GM18909 (cell line): ENCODE results near the gene CCL26.

Experiments used
- ATAC-seq: cut with Tn5 transposase; IDR thresholded peaks from one replicate; pipeline ENCODE4 v1.9.1; 2021; ENCODE audit warnings: mild to moderate bottlenecking; ENCODE audit not compliant: unreplicated experiment, poor library complexity

CCL26 gene

GRCh38 chr7:75772081-75773077, at the start of gene CCL26:
TSS of gene CCL26 (minus strand) at chr7:75772211. CDS start at chr7:75772176, 35 bp downstream.
- no peak for ATAC-seq

GRCh38 chr7:75820688-75821087, 48.7 kb upstream of the CCL26 start:
- no peak for ATAC-seq

GRCh38 chr7:75819711-75820110, 47.7 kb upstream of the CCL26 start:
- no peak for ATAC-seq

GRCh38 chr7:75818472-75818871, 46.5 kb upstream of the CCL26 start:
- no peak for ATAC-seq

GRCh38 chr7:75817116-75817515, 45.1 kb upstream of the CCL26 start:
- no peak for ATAC-seq

- ATAC-seq: no peak
These were observed 43.5 kb upstream of the CCL26 start for GRCh38 chr7:75815418-75816064.

GRCh38 chr7:75814407-75814947, 42.5 kb upstream of the CCL26 start:
- ATAC-seq: no peak

- ATAC-seq: no peak
These were observed 41.8 kb upstream of the CCL26 start, which contains the start of gene CCL24 for GRCh38 chr7:75813781-75814236. TSS of gene CCL24 (minus strand) at chr7:75813806. CDS start at chr7:75813715, 91 bp downstream.

- no peak for ATAC-seq
These were observed 41.1 kb upstream of the CCL26 start for GRCh38 chr7:75813084-75813483.

GRCh38 chr7:75811894-75812678, 40.1 kb upstream of the CCL26 start:
- no peak for ATAC-seq

- no peak for ATAC-seq
These were observed 37.4 kb upstream of the CCL26 start for GRCh38 chr7:75809396-75809795.

- no peak for ATAC-seq
These were observed 36.1 kb upstream of the CCL26 start for GRCh38 chr7:75808106-75808505.

GRCh38 chr7:75807452-75807851, 35.4 kb upstream of the CCL26 start:
- ATAC-seq: no peak

- ATAC-seq: no peak
These were observed 34.7 kb upstream of the CCL26 start for GRCh38 chr7:75806560-75807307.

GRCh38 chr7:75804705-75805104, 32.7 kb upstream of the CCL26 start:
- no peak for ATAC-seq

- no peak for ATAC-seq
These were observed 32.0 kb upstream of the CCL26 start for GRCh38 chr7:75804004-75804403.

- ATAC-seq: no peak
These were observed 30.5 kb upstream of the CCL26 start for GRCh38 chr7:75802552-75802821.

GRCh38 chr7:75798770-75799169, 26.8 kb upstream of the CCL26 start:
- ATAC-seq: no peak

GRCh38 chr7:75796420-75796819, 24.4 kb upstream of the CCL26 start:
- ATAC-seq: no peak

GRCh38 chr7:75795831-75796285, 23.8 kb upstream of the CCL26 start:
- ATAC-seq: no peak
